NK-92 (cell line): ENCODE results near the gene C16orf78.
"Not testable (repeated sequence)": the region's sequence is repeated elsewhere in the genome, so short reads cannot be mapped to it uniquely, and the experiment has no call there.

Experiments used
- DNase-seq: peaks from one replicate; lab custom pipeline; 2025; ENCODE audit not compliant: unreplicated experiment; lab: John Stamatoyannopoulos, UW

The C16orf78 gene

GRCh38 chr16:49349446-49350168 lies 24.0 kb upstream of the C16orf78 start:
- DNase-seq = no peak

GRCh38 chr16:49350265-49351095 lies 23.1 kb upstream of the C16orf78 start:
- DNase-seq = no peak

GRCh38 chr16:49351096-49351487 lies 22.5 kb upstream of the C16orf78 start:
- DNase-seq = no peak

GRCh38 chr16:49352892-49353291 lies 20.7 kb upstream of the C16orf78 start:
- no peak for DNase-seq

GRCh38 chr16:49353680-49354079 lies 19.9 kb upstream of the C16orf78 start:
- DNase-seq = no peak

- DNase-seq = no peak
Measured at GRCh38 chr16:49354101-49354500, 19.5 kb upstream of the C16orf78 start.

GRCh38 chr16:49354991-49355390 lies 18.6 kb upstream of the C16orf78 start:
- no peak for DNase-seq

GRCh38 chr16:49355933-49356665 lies 17.5 kb upstream of the C16orf78 start:
- DNase-seq = no peak

GRCh38 chr16:49356728-49357488 lies 16.7 kb upstream of the C16orf78 start:
- DNase-seq = no peak

- no peak for DNase-seq
Measured at GRCh38 chr16:49359591-49359990, 14.0 kb upstream of the C16orf78 start.

- DNase-seq = not testable (repeated sequence)
Measured at GRCh38 chr16:49361731-49362130, 11.9 kb upstream of the C16orf78 start.

GRCh38 chr16:49362230-49362629 lies 11.4 kb upstream of the C16orf78 start:
- DNase-seq = no peak

GRCh38 chr16:49365711-49366509 lies 7.7 kb upstream of the C16orf78 start:
- no peak for DNase-seq

- no peak for DNase-seq
Measured at GRCh38 chr16:49366669-49367068, 6.9 kb upstream of the C16orf78 start.

GRCh38 chr16:49369651-49370611 lies 3.7 kb upstream of the C16orf78 start:
- DNase-seq = no peak

- no peak for DNase-seq
Measured at GRCh38 chr16:49376206-49376605, 2.6 kb downstream of the C16orf78 start.

GRCh38 chr16:49377196-49377755 lies 3.7 kb downstream of the C16orf78 start:
- DNase-seq = no peak

GRCh38 chr16:49378238-49378637 lies 4.6 kb downstream of the C16orf78 start:
- DNase-seq = no peak

- DNase-seq = no peak
Measured at GRCh38 chr16:49378816-49379215, 5.2 kb downstream of the C16orf78 start.
